Midbrain (tissue), 1 donor: ENCODE results near the gene ARHGAP12.
A peak's percentile ranks its signal among the peaks of the same experiment; 100 is the strongest.

Experiments used
- DNase-seq: peaks from one replicate; lab custom pipeline; 2025; lab: John Stamatoyannopoulos, UW

ARHGAP12 gene

GRCh38 chr10:31949266-31949665 is 20.6 kb upstream of the ARHGAP12 start:
- DNase-seq: no peak

- DNase-seq: no peak
Measured at GRCh38 chr10:31948021-31948420, 19.4 kb upstream of the ARHGAP12 start.

DNA sequence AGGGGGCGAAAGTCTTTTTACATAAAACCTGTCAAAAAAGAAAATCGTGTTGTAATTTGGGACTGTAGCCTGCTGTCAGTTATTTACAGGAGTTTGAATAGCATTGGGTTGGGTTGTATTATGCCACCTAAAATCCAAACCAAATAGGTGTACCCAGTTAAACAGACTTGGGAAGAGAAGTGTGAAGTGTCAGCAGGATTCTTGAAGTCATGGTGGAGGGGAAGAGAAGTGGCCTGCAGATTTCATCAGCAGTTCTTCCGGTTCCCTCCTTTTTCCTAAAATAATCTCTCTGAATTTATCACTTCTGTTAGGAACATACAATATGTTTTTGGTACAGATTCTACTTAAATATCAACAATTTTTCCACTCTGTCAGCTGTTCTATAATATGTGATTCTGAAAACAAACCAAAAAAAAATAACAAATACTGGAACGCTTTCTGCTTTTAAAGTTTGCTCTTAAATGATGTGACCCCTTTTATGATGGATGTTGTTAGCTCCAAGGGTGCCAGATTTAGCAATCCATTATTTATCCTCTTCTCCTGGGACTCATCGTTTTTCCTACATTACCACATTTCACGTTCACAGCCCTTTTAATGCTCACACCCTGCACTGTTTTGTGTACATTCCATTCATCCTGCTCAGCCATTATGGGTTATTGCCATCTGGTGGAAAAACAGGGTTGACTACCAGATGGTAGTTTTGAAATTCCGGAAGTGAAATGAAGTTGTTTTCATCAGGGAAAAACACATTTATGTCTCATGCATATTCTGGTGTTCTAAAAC is 18.7 kb upstream of the ARHGAP12 start:
- DNase-seq: peak; percentile 39

GRCh38 chr10:31945392-31945791 is 16.8 kb upstream of the ARHGAP12 start:
- no peak for DNase-seq

- no peak for DNase-seq
Measured at GRCh38 chr10:31944071-31944433, 15.4 kb upstream of the ARHGAP12 start.

DNA sequence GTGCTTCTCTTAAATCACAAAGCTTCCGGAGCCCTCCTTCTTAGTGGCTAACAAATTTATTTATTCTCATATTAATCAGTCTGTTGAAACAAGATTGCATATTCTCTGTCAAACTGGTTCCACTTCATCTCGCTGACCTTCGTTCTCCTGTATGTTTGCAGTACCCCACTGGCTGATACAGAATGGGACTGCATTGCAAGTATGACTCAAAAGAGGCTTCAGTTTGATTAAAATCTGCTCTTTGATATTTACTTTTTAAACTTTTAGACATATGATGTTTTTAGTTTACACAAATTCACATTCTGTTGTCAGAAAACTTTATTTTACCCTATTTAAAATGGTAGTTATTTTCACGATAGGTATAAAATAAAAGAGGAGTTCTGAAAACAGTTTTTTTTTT is 14.3 kb upstream of the ARHGAP12 start:
- DNase-seq: no peak

- DNase-seq: no peak
Measured at GRCh38 chr10:31942435-31942834, 13.8 kb upstream of the ARHGAP12 start.

DNA sequence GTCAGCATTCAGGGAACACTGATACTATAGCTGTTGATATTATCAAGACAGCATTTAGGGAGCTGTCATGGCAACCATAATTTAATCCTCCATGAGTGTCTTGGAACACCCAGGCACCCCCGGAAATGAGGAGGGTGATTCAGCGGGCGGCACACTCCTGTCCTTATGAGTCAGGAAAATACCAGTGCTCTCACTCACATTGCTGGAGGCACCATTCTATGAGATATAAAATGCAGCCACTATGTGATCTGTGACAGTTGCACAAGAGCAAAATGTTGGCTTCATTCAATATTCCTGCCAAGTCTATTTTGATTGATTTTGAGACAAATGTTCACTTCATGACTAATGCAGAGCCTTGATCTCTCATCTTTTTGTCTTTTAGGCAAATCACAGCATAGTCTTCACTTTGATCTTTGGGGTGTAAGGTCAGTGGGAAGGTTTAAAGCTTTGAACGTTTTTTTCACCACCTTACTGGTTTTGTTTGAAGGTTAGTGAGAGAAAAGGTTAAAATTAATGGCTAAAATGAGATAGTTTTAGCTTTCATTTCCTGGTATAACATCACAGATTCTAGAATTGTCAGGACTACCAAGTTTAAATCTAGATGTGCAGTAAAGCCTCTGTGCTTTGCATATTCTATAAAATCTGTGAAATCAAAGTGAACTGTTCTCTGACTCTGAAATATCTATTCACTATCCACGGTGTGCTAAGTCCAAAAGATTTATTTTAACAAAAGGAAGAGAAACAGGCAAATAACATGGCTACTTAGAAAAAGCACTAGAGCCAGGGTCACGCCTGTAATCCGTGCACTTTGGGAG is 12.4 kb upstream of the ARHGAP12 start:
- DNase-seq: no peak

DNA sequence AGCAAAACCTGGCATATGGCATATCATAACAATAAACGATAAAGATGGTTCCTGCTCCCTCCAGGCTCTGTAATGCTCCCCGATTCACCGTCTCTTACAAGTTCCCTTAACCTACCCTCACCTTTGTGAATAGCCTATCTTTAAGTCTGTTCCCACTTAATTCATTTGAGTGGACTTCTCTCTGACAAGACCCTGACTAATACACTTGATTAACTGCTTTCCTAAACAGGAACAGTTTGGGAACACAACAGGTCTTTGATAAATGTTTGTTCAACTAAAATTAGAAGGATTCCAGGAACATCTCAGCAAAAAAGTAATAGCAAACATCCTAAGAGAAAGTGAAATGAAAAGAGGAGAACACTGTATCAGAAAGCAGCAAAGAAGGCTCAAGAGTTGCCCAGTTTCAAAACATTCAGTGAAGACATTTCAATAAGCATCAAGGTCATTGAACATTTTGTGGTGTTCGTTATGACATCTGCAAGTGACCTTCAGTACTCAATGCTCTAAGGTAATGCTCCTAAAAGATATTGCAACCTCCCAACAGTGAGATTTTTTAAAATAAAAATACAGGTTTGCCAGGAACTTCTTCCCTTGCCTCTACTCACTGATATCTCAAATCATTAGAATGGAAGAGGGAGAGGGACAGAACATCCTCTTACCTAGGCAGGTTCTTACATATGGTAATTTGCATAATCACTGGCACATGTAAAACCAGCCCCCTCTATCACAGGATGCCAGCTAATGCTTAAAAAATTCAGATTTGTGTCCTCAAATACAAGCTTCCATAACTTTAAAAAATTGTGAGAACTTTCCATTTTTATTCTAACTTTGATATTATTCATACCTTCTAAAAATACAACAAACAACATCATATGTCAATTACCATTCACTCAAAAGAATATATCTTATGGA is 11.4 kb upstream of the ARHGAP12 start:
- no peak for DNase-seq

DNA sequence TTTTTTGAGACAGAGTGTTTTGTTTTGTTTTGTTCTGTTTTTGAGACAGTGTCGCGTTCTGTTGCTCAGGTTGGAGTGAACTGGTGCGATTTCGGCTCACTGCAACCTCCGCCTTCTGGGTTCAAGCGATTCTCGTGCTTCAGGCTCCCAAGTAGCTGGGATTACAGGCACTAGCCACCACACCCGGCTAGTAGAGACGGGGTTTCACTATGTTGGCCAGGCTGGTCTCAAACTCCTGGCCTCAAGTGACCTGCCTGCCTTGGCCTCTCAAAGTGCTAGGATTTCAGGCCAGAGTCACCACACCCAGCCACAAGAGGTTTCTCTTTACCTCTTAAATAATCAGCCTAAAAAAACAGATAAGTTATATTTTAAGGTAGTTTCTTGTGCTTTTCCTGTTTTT is 8.7 kb upstream of the ARHGAP12 start:
- no peak for DNase-seq

GRCh38 chr10:31936933-31937332 is 8.3 kb upstream of the ARHGAP12 start:
- DNase-seq: no peak

GRCh38 chr10:31936086-31936485 is 7.5 kb upstream of the ARHGAP12 start:
- DNase-seq: no peak

DNA sequence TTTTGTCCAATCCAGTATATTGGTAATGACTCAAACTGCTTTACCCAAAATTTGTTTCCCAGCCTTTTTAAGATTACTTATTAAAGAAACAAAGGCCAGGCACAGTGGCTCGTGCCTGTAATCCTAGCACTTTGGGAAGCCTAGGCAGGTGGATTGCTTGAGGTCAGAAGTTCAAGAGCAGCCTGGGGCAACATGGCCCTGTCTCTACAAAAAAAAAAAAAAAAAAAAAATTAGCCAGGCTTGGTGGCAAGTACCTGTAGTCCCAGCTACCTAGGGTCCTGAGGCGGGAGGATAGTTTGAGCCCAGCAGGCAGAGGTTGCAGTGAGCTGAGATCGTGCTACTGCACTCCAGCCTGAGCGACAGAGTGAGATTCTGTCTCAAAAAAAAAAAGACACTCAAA is 7.0 kb upstream of the ARHGAP12 start:
- DNase-seq: no peak

DNA sequence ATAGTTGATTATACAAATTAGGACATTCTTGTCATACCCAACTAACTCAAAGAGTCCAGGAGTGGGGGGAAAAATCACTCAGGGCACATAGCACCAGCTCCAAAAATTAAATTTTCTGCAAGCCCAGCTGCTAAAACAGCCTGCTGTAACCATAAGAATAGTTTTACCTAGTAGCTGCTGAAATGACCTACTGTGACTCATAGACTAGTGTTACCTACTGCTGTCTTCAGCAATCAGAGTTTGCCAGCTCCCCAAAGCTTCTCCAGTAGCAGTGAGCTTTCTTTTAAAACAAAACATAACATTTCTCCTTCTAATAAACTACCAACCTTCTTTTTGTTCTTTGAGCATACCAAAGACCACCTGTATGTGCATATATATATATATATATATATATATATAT is 4.2 kb upstream of the ARHGAP12 start:
- DNase-seq: no peak

DNA sequence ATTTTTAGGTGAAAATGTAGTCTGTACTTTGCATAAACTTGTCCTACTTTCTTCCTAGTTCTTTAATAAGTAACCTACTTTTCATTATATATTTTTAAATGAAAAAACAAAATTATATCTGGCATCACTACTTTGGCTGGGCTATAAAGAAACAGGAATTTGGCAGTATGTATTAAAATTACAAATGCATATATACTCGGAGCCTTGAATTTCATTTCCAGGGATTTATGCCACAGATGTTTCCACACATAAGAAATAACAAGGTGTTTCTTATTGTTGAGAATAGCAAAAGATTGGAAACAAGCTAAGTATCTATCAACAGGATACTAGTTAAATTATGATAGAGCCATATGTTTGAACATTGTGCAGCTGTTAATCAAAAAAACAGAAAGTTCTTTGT is 2.2 kb upstream of the ARHGAP12 start:
- no peak for DNase-seq

DNA sequence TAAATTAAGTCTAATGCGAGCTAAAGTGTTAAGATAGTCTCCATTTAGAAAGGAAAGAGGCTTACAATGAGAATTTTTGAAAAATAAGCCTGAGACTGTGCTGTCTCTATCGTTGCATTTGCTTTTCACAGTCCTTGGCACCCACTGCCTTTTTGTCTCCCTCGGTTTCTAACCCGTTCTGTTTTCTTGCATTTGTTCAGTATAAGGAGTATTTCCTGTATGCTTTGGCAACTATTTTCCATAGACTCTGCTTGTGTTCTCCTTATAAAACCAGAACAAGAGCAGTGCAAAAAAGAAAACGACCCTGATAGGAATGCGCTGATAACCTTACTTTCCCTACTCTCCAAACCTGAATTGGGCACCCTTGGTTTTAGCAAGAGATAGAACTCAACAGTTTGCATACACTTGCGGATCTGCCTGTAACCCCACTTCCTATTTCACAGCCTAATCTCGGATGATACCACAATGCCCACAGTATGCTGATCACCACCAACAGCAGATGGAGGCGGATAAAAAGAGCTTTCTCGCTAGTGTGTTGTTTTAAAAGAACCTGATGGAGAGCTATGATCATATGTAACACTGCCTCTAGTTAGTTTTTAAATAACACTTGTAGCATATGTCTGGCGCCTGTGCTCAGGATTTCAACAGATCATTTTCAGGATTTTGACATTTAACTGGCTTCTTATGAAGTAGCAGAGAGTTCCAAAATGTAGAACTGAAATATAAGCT is 1.6 kb upstream of the ARHGAP12 start:
- peak; percentile 64 for DNase-seq

- DNase-seq: peak; percentile 63
Measured at GRCh38 chr10:31929261-31930022, 811 bp upstream of the ARHGAP12 start.

DNA sequence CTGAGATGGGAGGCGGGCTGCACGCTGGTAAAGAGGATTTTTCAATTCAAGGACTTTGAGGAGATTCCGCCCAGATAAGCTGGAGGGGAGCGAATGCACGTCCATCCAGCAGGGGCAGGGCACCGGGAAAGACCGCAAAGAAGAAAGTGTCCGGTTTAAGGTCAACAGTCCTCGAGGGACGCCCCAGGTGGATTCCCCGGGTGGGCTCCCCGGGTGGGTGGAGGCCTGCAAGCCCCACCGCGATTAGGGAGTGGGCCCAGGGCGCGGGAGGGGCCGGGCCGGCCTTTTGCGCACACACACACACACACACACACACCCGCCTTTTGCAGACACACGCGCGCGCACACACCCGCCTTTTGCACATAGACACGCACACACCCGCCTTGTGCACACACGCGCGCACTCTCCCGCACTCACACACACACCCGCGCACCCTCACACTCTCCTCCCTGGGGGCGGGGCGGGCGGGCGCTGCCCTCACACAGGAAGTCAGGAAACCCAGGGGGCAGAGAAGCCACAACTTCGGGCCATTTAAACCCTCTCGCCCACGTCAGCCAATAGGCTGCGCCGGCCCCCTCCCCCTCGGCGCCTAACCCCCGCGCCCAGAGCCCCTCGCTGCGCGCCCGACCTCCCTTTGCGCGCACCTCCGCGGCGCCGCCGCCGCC is 615 bp downstream of the ARHGAP12 start:
- peak; percentile 57 for DNase-seq

- DNase-seq: no peak
Measured at GRCh38 chr10:31927565-31927883, 1.1 kb downstream of the ARHGAP12 start.

- no peak for DNase-seq
Measured at GRCh38 chr10:31926765-31927564, 1.7 kb downstream of the ARHGAP12 start.
